Stimulated activated CD4-positive, alpha-beta T cell treated with anti-CD3 and anti-CD28 coated beads, TNF-alpha, amount 100 ng/mL, for 4 hours (primary cell): ENCODE data around the gene TNFRSF6B.

Source experiments
- DNase-seq, 3 experiments: peaks; one replicate each; pipeline ENCODE4 v3.0.0-alpha.2; 2020; ENCODE audit warnings: low read depth in 3 of 3

The TNFRSF6B gene

DNA sequence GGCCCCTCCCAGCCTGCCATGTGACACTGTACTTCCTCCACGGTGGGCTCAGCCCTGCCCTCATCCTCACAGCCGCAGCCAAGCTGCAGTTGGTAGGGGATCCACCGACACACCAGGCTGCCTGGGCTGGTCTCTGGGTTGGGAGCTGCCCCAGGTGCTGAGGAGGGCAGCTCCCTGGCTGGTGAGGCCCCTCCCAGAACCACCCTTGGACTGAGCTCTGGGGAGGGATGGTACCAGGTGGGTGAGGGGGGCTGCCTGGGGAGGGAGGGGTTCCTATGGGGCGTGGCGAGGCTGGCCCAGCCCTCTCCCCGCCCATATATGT lies 185 bp upstream of the TNFRSF6B start:
- DNase-seq = no peak

GRCh38 chr20:63697357-63697867 lies 960 bp downstream of the TNFRSF6B start:
- DNase-seq = no peak

- DNase-seq = no peak
These were observed 1.6 kb downstream of the TNFRSF6B start for GRCh38 chr20:63697868-63698545.

GRCh38 chr20:63698739-63699465 lies 2.5 kb downstream of the TNFRSF6B start:
- peak in 1 of 3 experiments; percentile 24 for DNase-seq

DNA sequence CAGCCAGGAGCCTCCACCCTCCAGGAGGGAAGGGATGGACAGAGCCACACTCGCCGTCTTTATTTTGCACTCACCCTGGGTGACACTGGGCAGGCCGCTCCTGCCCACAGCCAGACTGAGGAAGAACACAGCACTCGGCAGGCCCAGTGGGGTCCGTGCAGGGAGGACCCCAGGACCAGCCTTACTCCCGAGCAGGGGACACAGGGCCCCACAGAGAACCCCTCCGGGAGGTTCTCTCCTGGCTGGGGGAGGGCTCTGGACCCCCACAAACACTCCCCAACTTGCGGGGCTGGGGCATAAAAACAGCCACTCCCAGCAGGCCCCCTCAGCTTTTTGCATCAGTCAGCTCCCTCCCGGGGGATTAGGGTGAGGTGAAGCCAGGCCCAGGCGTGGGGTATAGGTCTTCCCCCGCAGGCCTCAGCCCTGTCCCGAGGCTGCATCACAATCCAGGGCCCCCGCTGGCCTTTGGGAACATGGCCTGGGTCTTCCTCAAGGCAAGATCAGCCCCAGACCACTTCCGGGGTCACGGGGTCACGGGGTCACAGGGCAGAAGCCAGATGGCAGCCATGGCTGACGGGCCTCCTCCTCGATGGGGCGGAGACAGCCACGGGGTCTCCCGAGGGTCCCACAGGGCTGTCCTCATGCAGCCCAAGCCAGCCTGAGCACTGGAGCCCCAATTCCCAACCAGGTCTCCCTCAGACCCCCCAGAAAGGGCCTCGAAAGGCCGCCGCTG lies 3.2 kb downstream of the TNFRSF6B start:
- no peak for DNase-seq

DNA sequence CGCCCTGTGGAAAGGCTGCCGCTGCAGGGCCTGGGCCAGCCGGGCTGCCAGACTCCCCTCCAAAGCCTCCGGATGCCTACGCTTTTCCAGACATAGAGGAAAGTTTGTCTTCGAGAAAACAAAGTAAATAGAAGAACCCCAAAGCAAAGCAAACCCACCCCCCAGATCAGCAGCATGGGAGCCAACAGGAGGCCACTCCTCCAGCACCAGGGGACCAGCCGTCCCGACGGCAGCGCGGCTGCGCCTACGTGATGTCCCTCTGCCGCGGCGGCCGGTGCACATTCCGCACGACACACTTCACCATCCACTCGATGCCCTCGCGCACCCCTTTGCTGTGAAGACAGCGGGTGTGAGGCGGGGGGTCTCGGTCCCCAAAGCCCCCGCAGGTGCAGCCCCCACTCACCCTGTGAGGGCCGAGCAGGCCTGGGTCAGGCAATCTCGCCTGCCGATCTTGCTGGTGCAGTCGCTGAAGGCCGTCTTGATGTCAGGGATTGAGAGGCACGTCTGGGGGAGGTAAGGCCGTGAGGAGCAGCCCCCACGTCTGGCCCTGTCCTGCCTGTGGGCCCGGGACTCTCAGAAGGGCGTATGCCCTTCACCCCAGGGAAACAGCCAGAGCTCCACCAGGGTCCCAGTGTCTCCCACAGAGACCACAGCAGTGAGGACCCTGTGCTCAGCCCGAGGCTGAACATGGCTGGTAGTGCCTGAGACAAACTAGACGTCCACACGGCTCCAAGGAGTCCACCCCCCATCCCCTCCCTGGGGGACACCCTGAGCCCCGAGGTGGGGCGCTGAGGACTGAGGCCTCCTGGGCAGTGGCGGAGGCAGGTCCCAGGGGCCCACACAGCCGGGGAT lies 4.0 kb downstream of the TNFRSF6B start:
- no peak for DNase-seq

DNA sequence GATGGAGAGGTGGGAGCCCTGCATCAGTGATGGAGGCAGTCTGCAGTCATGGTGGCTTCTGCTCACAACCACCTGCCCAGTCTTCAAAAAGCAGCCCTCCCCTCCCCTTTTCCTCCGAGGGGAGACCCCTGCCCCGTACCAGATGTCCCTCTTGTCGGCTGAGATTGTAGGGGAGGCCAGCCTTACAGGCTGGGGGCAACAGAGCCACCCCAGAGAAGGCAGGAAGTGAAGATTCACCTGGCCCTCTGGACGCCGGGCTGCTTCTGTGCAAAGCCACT lies 4.5 kb downstream of the TNFRSF6B start:
- no peak for DNase-seq

- no peak for DNase-seq
These were observed 5.0 kb downstream of the TNFRSF6B start for GRCh38 chr20:63701329-63702035.

DNA sequence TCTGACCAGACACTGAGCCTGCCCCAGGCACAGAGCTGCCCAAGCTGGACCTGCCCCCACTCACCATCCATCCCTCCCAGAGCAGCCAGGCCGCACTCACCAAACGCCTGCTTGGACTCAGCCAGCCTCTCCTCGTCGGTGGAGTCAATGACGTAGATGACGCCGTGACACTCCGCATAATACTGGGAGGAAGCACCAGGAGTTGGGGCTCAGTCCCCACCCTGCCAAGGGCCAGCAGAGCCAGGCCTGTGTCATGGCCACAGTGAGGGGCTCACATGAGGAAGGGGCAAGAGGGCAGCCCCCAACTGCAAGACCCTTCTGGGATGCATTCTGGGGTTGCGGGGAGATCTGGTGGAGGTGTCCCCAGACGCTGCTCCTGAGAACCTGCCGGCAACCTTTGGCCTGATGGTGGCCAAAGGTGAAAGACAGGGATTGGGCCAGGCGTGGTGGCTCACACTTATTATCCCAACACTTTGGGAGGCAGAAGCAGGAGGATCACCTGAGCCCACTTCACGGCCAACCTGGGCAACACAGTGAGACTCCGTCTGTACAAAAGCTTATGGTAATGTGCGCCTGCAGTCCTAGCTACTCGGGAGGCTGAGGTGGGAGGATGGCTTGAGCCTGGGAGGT lies 5.7 kb downstream of the TNFRSF6B start:
- DNase-seq = no peak

DNA sequence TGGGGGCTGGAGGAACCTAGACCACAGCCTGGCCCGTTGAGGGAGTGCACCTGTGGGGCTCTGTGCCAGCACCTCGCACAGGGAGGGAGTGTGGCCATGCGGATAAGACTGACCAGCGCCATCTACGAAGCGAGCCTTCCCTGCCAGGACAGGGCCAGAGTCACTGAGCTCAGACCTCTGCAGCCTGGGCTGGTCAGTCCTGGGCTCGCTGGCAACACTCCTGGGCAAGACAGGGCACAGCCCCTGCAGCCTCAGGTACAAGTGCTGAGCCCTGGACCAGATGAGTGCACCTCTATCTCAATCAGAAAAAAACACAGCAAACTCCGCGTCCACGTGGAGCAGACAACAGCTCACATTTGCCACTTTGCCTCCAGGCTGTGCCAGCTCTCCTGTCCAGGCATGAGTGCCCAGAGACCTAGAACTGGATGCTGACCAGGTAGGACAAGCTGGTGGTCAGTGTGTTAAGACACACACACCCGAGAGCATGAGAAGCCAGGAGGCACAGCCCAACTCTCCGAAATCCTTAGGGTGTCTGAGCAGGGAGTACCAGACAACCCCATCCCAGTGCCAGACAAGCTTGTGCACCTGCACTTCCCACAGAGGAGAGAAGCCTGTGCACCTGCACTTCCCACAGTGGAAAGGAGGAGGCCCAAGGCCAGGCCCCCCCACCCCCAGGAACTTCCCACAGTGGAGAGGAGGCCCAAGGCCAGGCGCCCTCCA lies 6.5 kb downstream of the TNFRSF6B start:
- no peak for DNase-seq

DNA sequence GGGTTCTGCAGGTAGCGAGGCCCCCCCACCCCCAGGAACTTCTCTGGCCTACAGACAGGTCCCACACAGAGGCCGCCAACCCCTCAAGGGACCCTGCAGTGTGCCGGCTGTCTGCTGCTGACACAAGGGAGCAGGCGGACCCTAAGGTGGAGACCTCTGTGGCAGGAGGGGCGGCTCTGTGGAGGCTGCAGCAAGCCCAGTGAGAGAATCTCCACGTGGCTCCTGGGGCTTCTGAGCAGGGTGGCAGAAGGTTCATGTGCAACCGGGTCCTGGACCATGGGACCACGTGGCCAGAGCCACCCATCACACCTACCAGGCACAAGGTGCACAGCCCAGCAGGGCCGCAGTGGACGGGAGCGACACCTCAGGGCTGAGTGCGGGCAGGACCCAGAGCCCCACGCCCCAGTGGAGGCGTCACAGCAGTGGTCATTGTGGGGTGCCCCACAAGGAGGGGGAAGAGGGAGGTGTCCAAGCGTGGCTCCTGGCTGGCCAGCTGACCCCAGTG lies 7.1 kb downstream of the TNFRSF6B start:
- no peak for DNase-seq

DNA sequence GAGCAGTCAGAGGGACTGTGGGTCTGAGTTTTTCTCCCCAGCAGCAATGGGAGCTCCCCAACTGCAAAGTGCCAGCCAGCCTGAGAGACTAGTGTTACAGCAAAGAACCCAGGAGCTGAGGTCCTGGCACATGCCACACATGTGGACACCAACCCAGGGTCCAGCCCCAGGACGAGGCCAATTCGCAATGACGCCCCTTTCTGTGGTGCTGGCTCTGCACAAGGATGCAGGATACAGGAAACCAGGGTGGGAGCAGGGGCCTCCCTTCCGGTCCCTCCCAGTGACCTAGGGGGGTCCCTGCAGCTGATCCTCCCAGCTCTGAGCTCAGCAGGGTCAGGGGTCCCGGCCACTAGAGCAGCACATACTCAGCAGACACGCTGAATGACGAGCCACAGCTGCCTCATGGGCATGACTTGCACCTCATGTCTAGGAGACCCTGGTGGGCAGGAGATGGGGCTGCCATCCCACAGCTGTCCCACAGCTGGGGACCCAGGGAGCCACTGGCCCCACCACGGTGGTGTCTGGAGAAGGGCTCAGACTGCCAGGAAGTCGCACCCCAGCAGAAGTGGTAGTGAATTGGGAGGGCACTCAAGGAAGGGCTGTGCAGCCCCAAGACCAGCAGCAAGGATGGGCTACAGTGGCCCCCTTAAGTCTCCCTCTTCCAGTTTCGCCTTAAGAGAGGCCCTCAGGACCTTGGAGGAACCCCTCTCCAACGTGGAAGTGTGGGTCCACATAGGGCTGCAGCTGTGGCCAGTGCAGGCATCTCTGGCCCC lies 7.7 kb downstream of the TNFRSF6B start:
- DNase-seq = no peak

DNA sequence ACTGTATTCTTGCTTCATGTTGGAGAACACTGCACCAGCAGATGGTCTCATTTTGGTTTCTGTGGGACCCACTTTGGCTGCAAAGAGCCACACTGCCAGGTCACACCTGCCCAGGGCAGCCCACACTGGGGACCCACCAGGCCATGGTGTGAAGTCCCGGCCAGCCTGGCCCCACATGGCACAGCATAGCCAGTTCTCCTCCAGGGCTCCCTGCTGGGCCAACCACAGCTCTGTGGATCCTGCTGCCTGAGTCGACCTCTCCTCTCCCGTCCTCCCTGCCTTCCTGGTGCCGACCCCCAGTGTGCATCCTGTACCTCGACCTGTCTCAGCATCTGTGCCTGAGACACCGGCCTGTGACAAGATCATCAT lies 8.3 kb downstream of the TNFRSF6B start:
- no peak for DNase-seq

- no peak for DNase-seq
These were observed 9.0 kb downstream of the TNFRSF6B start for GRCh38 chr20:63705232-63706026.

DNA sequence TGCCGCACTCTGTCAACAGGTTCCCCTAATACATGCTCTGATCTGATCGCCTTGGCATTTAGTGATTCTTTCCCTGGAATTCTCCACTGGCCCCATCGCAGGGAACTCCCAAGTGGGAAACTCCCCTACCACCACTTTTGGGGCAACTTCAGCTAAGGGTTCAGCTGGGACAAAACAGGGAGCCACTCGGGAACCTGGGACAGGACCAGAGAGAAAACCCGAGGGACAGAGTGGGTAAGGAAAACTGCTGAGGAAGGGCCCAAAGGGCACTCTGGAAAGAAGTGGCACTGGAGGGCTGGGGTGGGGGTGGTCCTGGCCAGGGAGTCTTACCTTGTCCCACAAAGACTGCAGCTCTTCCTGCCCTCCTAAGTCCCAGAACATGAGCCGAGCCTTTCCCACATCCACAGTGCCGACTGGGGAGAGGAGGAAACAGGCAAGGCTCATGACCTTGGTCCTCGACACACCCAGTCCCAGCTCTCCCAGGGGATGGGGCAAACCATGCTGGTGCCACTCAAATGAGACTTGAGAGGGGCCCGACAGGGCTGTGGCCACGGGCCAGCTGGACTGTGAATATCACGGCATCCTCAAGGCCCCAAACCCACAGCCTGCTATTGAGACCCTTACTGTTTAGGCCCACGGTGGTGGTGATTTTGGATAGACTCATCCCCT lies 9.7 kb downstream of the TNFRSF6B start:
- no peak for DNase-seq

DNA sequence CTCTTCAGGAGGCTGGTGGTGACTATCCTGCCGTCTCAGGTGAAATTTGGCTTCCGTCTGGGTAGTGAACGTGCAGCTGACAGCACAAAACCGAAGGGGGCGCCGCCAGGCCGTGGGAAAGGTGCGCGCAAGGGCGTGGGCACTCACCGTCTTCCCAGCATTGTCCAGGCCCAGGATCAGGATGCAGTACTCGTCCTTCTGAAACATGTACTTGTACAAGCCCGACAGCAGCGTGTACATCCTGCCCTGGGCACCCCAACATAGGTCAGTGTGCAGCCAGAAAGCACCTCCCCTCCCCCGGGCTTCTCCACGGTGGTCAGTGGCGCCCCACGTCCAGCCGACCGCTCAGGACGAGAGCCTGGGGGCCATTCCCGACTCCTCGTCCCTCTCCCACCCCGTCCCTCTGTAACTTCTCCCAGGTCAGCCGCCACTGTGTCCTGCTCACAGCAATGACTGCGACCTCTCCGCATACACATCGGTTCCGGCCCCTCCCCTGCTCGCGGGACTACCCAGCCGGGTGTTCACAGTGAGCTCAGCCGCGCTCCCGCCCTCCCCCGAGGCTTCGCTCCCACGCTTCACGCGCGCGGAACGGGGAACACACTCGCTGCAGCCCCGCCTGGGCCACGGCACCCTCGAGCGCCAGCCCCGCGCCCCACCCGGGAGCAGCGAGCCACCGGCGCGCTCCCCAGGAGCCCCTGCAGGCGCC lies 10.6 kb downstream of the TNFRSF6B start:
- peak in 2 of 3 experiments; percentile 53 to 66 for DNase-seq

DNA sequence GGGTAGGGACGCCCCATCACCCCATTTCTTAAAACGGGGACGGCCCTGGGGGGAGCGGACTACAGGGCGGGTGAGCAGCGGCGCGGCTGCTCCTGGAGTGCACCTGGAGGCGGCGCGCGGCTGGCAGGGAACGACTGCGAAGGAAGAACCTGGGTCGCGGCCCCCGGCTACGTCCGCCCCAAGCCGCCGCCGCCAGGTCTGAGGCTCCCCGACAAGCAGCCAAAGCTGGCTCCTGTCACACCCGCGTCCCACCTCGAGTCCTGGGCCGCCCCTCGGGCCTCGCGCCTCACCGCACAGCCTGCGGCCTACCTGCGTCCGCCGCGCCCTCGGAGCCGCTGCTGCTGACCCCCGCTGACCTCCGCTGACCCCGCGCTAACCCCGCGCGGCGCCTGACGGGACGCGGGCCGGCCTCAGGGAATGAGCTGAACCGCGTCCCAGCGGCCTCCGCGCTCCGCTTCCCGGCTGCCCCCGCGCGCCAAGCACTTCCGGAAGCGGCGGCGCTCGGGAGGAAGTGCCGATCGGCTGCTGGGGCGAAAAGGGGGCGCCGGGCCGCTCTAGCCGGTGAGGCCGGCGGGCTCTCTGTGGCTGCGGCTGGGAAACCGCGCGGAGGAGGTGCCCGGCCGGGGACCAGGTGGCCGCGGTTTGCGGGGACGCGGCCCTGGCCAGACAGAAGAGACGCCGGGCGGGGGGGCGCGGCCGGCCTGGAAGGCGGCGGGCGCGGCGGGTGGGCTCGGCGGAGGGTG lies 11.3 kb downstream of the TNFRSF6B start, which contains the start of the genes ARFRP1 and ZGPAT:
Gene ARFRP1 (minus strand): TSS at position 419 of the 743 bp plus-strand sequence. CDS start 885 bp downstream, outside the sequence.
Gene ZGPAT (plus strand): TSS at position 482 of the 743 bp plus-strand sequence. CDS start 542 bp downstream, outside the sequence.
- DNase-seq = peak; percentile 74 to 81 (median 76)
